Neural cell (in vitro differentiated cells): Measurements from ENCODE around the gene NISCH. TPM values are rescaled to one million over a fixed set of nuclear protein-coding genes. Genes with fewer than 3 reads are reported as not detected.

ENCODE experiments used
- H2AFZ ChIP-seq: fragments of 200-600, 300-800 bp; sonication (generic), shearing (Covaris generic); 2 replicates; pipeline ENCODE4 v1.6.0; 2014; ENCODE audit warnings: low read depth, mild to moderate bottlenecking, antibody characterized with exemption, low read length, moderate library complexity
- H3F3A ChIP-seq: fragments of 200-600 bp; shearing (Covaris generic); 2 replicates; pipeline ENCODE4 v1.6.1; 2016; ENCODE audit warnings: mild to moderate bottlenecking, moderate library complexity, mixed read lengths, antibody characterized with exemption, low read length; ENCODE audit not compliant: insufficient read depth, poor library complexity, severe bottlenecking
- H3K27ac ChIP-seq: fragments of 200-600, 300-800 bp; sonication (generic), shearing (Covaris generic); 2 replicates; pipeline ENCODE4 v1.5.1; 2014; ENCODE audit warnings: mild to moderate bottlenecking, low read length, moderate library complexity
- H3K27me3 ChIP-seq: fragments of 300-800, 200-600 bp; sonication (generic), shearing (Covaris generic); 2 replicates; pipeline ENCODE4 v1.6.0; 2014; ENCODE audit warnings: mild to moderate bottlenecking, low read depth, low read length, moderate library complexity; ENCODE audit not compliant: insufficient read depth
- H3K36me3 ChIP-seq: fragments of 300-800, 200-600 bp; sonication (generic), shearing (Covaris generic); 2 replicates; pipeline ENCODE4 v1.5.1; 2014; ENCODE audit warnings: mild to moderate bottlenecking, antibody characterized with exemption, low read length, moderate library complexity; ENCODE audit not compliant: insufficient read depth
- H3K4me2 ChIP-seq: fragments of 300-800, 200-600 bp; sonication (generic), shearing (Covaris generic); 2 replicates; pipeline ENCODE4 v1.6.0; 2014; ENCODE audit warnings: mild to moderate bottlenecking, low read length
- H3K4me3 ChIP-seq: fragments of 300-800, 200-600 bp; sonication (generic), shearing (Covaris generic); 2 replicates; pipeline ENCODE4 v1.5.1; 2014; ENCODE audit warnings: mild to moderate bottlenecking, low read length, moderate library complexity
- H3K79me2 ChIP-seq: fragments of 200-600 bp; shearing (Covaris generic); replicated peaks from 2 replicates; pipeline ENCODE4 v1.6.0; 2014; ENCODE audit warnings: mild to moderate bottlenecking, low read length, moderate library complexity; ENCODE audit not compliant: insufficient read depth
- H3K9ac ChIP-seq: fragments of 300-800, 200-600 bp; sonication (generic), shearing (Covaris generic); 2 replicates; pipeline ENCODE4 v1.6.1; 2016; ENCODE audit warnings: mild to moderate bottlenecking, low read length, mixed read lengths
- H3K9me2 ChIP-seq: fragments of 200-600 bp; shearing (Covaris generic); 2 replicates; pipeline ENCODE4 v1.6.1; 2016; ENCODE audit warnings: mild to moderate bottlenecking, low read length, mixed read lengths; ENCODE audit not compliant: insufficient read depth
- H3K9me3 ChIP-seq: fragments of 200-600, 300-800 bp; sonication (generic), shearing (Covaris generic); 2 replicates; pipeline ENCODE4 v1.6.1; 2016; ENCODE audit warnings: mild to moderate bottlenecking, mixed run types, low read length, moderate library complexity, mixed read lengths
- H4K20me1 ChIP-seq: fragments of 200-600 bp; shearing (Covaris generic); 2 replicates; pipeline ENCODE4 v1.6.1; 2016; ENCODE audit warnings: mild to moderate bottlenecking, mixed run types; ENCODE audit not compliant: insufficient read depth
- CTCF ChIP-seq: fragments of 450-650 bp; IDR thresholded peaks from 2 replicates; pipeline ENCODE4 v1.5.1; 2014; ENCODE audit warnings: antibody characterized with exemption, mild to moderate bottlenecking, moderate library complexity; ENCODE audit not compliant: poor library complexity, severe bottlenecking
- EP300 ChIP-seq: fragments of 450-650 bp; conservative IDR thresholded peaks from 2 replicates; pipeline ENCODE4 v1.6.1; 2014; ENCODE audit warnings: antibody characterized with exemption, mild to moderate bottlenecking, moderate library complexity; ENCODE audit not compliant: poor library complexity, severe bottlenecking
- EZH2 ChIP-seq: fragments of 200-600, 300-800 bp; shearing (Covaris generic), sonication (generic); IDR thresholded peaks from 2 replicates; pipeline ENCODE4 v1.6.1; 2014; ENCODE audit warnings: antibody characterized with exemption, low read length, borderline replicate concordance, mild to moderate bottlenecking; ENCODE audit not compliant: insufficient read depth, poor library complexity, severe bottlenecking
- MXI1 ChIP-seq: fragments of 450-650 bp; conservative IDR thresholded peaks from 2 replicates; pipeline ENCODE4 v1.6.1; 2014; ENCODE audit warnings: antibody characterized with exemption, mild to moderate bottlenecking; ENCODE audit not compliant: poor library complexity, severe bottlenecking
- POLR2AphosphoS5 ChIP-seq: IDR thresholded peaks from 2 replicates; pipeline ENCODE4 v1.6.1; 2012
- RAD21 ChIP-seq: fragments of 450-650 bp; conservative IDR thresholded peaks from 2 replicates; pipeline ENCODE4 v1.6.1; 2014; ENCODE audit warnings: antibody characterized with exemption, mild to moderate bottlenecking, moderate library complexity
- REST ChIP-seq: IDR thresholded peaks from 2 replicates; pipeline ENCODE4 v1.6.1; 2012; ENCODE audit warnings: borderline replicate concordance
- SMC3 ChIP-seq: fragments of 450-650 bp; conservative IDR thresholded peaks from 2 replicates; pipeline ENCODE4 v1.6.1; 2014; ENCODE audit warnings: antibody characterized with exemption, mild to moderate bottlenecking, moderate library complexity; ENCODE audit not compliant: poor library complexity
- TAF1 ChIP-seq: IDR thresholded peaks from 2 replicates; pipeline ENCODE4 v1.6.1; 2012; ENCODE audit warnings: low read depth
- polyA plus RNA-seq: library from polyadenylated mRNA; depleted of rRNA; stranded (reverse); fragments of >200 nt; gene quantifications from 2 replicates; pipeline ENCODE4 v1.2.3, GENCODE V29; 2014

NISCH gene
- polyA plus RNA-seq, 1 donor from 2014 or later: 88.9 TPM

- no peak for TF ChIP-seq RAD21
- no peak for TF ChIP-seq POLR2AphosphoS5
- no peak for TF ChIP-seq EZH2
- no peak for TF ChIP-seq SMC3
- TF ChIP-seq TAF1: no peak
- TF ChIP-seq MXI1: no peak
- TF ChIP-seq REST: no peak
- H3K27ac ChIP-seq: peak overlapping the region; percentile 64
- no peaks in the 10 kb centered on the region for H4K20me1 ChIP-seq
- peaks cover 6% of the 10 kb centered on the region for H3F3A ChIP-seq
- no peak overlapping the region for H3K4me2 ChIP-seq
- H3K36me3 ChIP-seq: no peaks in the 10 kb centered on the region
- H3K9me2 ChIP-seq: no peaks in the 10 kb centered on the region
- H3K4me3 ChIP-seq: no peak overlapping the region
- peaks cover 30% of the 10 kb centered on the region for H3K79me2 ChIP-seq
- no peak overlapping the region for H2AFZ ChIP-seq
- H3K27me3 ChIP-seq: no peaks in the 10 kb centered on the region
- H3K9me3 ChIP-seq: no peaks in the 10 kb centered on the region
- peak overlapping the region; percentile 67 for H3K9ac ChIP-seq
Observed at GRCh38 chr3:52454250-52454937, 1.0 kb upstream of the NISCH start.

- peak overlapping the region; percentile 78 for H2AFZ ChIP-seq
- no peaks in the 10 kb centered on the region for H3K9me2 ChIP-seq
- no peaks in the 10 kb centered on the region for H3K27me3 ChIP-seq
- TF ChIP-seq EZH2 (no peak), EP300 (no peak), SMC3 (no peak), TAF1 (no peak), POLR2AphosphoS5 (no peak), MXI1 (no peak), CTCF (no peak), RAD21 (no peak), REST (no peak)
- no peaks in the 10 kb centered on the region for H3K36me3 ChIP-seq
- H3K4me3 ChIP-seq: peak overlapping the region; percentile 95
- H3K9me3 ChIP-seq: no peaks in the 10 kb centered on the region
- peak overlapping the region; percentile 64 for H3K27ac ChIP-seq
- peak overlapping the region; percentile 67 for H3K9ac ChIP-seq
- H4K20me1 ChIP-seq: no peaks in the 10 kb centered on the region
- peaks cover 6% of the 10 kb centered on the region for H3F3A ChIP-seq
- peak overlapping the region; percentile 15 for H3K4me2 ChIP-seq
- peaks cover 30% of the 10 kb centered on the region for H3K79me2 ChIP-seq
Observed at GRCh38 chr3:52454938-52455282, 494 bp upstream of the NISCH start.
